ENCODE measurements around the gene PALLD.

PALLD gene

DNA sequence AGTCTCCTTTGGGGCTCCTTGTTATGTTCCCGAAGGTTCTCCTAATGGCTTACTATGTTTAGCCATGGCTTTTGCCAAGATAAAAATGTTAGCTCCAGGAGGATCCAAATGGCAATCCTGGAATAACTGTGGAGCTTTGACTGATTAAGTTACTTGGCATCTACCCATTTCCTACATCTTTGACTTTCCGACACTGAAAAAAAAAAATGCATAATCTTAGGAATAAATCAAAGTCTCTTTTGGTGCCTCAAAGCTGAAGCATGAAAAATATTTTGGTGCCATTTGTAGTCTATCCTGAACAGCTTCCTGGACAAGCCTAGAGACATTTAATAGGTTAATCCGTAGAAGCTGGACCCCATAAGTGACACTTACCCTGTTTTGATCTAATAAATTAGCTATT lies 191.7 kb downstream of the PALLD start:
- TF ChIP-seq, protein P1, sequence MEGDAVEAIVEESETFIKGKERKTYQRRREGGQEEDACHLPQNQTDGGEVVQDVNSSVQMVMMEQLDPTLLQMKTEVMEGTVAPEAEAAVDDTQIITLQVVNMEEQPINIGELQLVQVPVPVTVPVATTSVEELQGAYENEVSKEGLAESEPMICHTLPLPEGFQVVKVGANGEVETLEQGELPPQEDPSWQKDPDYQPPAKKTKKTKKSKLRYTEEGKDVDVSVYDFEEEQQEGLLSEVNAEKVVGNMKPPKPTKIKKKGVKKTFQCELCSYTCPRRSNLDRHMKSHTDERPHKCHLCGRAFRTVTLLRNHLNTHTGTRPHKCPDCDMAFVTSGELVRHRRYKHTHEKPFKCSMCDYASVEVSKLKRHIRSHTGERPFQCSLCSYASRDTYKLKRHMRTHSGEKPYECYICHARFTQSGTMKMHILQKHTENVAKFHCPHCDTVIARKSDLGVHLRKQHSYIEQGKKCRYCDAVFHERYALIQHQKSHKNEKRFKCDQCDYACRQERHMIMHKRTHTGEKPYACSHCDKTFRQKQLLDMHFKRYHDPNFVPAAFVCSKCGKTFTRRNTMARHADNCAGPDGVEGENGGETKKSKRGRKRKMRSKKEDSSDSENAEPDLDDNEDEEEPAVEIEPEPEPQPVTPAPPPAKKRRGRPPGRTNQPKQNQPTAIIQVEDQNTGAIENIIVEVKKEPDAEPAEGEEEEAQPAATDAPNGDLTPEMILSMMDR (IDR thresholded peaks at IDR 0.05; ENCODE audit: low read depth, low read length): no peak
- no peak overlapping the region for H3K4me3 ChIP-seq (ENCODE audit: low read depth, low read length)

DNA sequence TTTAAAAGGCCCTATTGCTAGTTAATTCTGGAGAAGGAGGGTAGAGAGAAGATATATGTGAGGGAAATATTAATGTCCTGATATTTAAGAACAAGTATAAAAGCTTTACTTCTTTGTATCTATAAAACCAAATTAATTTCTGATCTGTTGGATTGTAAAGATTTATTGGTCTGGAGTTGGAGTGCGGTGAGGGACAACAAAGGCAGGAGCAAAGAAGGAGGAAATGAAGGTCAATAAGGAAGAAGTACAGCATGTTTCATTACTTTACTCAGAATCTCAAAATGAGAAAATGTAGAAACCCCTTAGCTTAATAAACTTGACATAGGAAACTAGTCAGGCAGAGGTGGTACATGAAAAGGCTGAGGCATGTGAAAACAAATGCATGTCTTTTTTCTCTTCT lies 192.9 kb downstream of the PALLD start:
- no peak overlapping the region for H3K4me3 ChIP-seq (ENCODE audit: low read depth, low read length)
- TF ChIP-seq, protein P1 (IDR thresholded peaks at IDR 0.05; ENCODE audit: low read depth, low read length): no peak

DNA sequence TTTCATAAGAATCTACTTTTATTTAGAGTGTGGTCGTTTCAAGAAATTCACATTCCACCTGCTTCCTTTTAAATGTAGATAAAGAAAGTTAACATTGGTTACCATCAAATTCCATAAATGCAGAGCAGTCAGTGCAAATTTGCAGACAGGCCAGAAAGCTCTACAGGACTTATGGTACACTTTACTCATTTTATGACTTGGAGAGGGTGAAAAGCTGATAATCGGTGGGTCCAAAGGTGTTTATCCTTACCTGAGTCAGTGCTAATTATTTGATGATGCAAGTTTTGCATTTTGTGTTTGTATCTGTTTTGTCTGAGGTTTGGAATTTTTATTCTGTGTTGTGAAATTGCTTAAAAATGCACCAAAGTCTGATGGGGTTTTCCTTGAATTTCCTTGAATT lies 193.3 kb downstream of the PALLD start:
- H3K4me3 ChIP-seq (ENCODE audit: low read depth, low read length): no peak overlapping the region

DNA sequence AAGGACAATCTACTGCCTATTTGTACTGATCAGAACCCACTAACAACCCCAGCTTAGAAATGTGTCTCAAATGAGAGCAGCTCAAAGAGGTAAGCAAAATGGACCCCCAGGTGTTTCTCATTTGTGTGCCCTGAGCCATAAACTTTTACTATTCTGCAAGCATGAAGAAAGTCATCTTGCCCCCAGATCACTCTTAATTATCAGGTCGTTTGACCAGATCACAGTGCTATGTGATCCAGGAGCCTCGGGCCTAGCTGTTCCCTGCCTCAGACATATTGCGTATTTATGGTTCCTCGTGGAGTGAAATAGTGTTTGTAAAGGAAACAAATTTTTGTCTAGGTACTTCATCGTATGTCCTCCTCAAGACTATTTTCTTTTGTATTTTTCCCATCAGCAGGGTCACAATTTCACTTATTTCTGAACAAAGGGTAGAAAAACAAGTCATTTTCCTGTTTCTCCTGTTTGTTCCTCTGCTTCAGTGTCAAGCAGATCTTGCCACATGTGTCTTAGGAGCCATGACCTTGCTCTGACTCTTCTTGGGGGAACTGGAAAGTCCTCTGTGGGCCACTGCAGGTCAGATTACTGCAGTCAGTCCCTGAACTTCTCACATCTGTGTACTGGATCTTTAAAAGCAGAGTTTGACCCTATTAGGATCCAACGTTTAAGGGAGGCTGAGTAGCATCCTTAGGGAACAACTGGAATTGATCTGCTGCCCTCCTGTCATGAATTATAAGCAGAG lies 194.9 kb downstream of the PALLD start:
- no peak overlapping the region for H3K4me3 ChIP-seq (ENCODE audit: low read depth, low read length)
- TF ChIP-seq, protein P1 (IDR thresholded peaks at IDR 0.05; ENCODE audit: low read depth, low read length): no peak

More for the DNA sequence above, 193.3 kb downstream of the PALLD start:
- TF ChIP-seq, protein P1 (IDR thresholded peaks at IDR 0.05; ENCODE audit: low read depth, low read length): no peak

DNA sequence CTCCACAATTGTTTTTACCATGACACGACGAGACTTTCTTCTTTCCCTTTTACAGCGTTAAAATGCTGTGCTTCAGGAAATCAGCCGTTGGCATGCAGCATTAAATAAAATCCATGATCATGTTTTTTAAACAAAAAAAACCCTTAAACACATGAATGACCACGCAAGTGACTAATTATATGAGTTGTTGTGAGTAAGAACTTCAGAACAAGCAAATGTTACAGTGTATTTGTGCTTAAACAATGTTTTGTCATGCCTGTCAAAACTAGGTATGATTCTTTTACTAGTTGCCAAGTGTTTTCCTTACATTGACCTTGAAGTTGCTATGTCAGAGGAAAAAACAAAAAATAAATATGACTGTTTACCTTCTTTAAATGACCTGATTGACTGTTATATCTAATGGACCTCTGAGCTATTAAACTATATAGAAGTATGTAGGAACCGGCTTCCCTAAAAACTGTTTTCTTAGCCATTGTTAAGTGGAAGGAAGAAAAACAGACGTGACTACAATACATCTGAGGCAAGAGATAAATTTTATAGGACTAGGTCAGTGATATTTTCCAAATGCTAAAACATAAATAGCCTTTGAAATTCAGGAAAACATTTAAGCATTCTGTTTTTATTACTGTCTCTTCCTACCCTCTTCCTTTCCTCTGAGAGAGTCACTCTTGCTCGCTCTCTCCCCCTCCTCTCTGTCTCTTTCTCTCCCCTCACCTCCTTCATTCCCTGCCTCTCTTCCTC lies 197.1 kb downstream of the PALLD start:
- H3K4me3 ChIP-seq (ENCODE audit: low read depth, low read length): no peak overlapping the region
- TF ChIP-seq, protein P1 (IDR thresholded peaks at IDR 0.05; ENCODE audit: low read depth, low read length): no peak

DNA sequence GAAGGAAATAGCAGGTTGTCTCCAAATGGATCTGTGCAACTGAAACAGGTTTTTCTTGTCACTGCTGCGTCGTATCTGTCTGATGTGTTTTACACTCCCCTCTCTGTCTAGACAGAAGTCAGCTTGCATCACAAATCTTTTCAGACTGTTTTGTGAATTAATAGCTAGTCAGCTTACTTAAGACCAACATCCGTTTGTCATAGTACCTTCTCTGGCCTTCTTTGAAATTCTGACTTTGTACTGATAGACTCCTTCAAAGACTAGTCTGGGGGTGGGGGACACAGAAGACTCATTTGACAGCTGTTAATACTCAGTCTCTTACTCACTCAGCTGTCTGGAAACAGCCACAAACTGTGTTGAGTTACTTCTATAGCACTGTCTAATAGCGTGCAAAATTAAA lies 197.8 kb downstream of the PALLD start:
- TF ChIP-seq, protein P1 (IDR thresholded peaks at IDR 0.05; ENCODE audit: low read depth, low read length): no peak
- H3K4me3 ChIP-seq (ENCODE audit: low read depth, low read length): no peak overlapping the region

DNA sequence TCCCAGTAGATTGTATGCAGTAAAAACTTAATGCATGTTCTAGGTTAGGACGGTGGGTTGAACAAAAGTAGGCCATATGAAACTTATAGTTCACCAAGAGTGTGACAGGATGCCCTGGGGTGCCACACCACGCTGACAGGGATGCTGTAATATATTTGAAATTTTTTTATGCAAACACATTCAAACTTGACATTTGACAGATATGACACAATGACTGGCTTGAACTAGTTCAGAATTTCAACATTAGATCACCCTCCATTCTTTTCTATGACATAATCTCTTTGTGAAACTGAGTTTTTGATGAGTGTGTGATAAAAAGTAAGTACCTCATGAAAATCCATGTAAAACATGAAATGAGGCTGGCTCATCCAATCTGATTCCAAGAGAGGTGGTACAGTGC lies 198.4 kb downstream of the PALLD start:
- no peak overlapping the region for H3K4me3 ChIP-seq (ENCODE audit: low read depth, low read length)
- TF ChIP-seq, protein P1 (IDR thresholded peaks at IDR 0.05; ENCODE audit: low read depth, low read length): no peak

All from WI38 (cell line).